Measurements from ENCODE around the gene HNRNPA0.

The HNRNPA0 gene

GRCh38 chr5:137706841-137707240 is 47.3 kb downstream of the HNRNPA0 start:
- no peaks in the 10 kb centered on the region for H3K27me3 ChIP-seq (replicated peaks in 2 of 5; ENCODE audit: control insufficient read depth in 4 of 5, insufficient read depth in 5 of 5, low read length in 4 of 5)
- POLR2A ChIA-PET, result no interaction called here
- H3K4me1 ChIP-seq (ENCODE audit: control extremely low read depth in 1 of 4, control insufficient read depth in 4 of 4, insufficient read depth in 4 of 4, low read length in 3 of 4), result no peaks in the 10 kb centered on the region
- peaks cover 0 to 28% (median 6%) of the 10 kb centered on the region in 4 experiments for H3K36me3 ChIP-seq (ENCODE audit: control insufficient read depth in 4 of 4, insufficient read depth in 4 of 4, low read length in 3 of 4)
- H3K9me3 ChIP-seq (ENCODE audit: control extremely low read depth in 1 of 5, control insufficient read depth in 4 of 5, insufficient read depth in 2 of 5, low read depth in 1 of 5, low read length in 4 of 5), result no peaks in the 10 kb centered on the region
- no peak overlapping the region for H3K27ac ChIP-seq (ENCODE audit: insufficient read depth in 1 of 2, low read depth in 1 of 2, low read length in 2 of 2, poor library complexity in 1 of 2, severe bottlenecking in 2 of 2)
- H3K4me3 ChIP-seq (ENCODE audit: control insufficient read depth in 1 of 7, extremely low read depth in 1 of 7, insufficient read depth in 4 of 7, low read depth in 2 of 7, low read length in 6 of 7), result no peak overlapping the region
- no peak for DNase-seq
- CTCF ChIA-PET, result interaction anchor here (1.4 kb wide), 1 partner anchor 46 kb away, joined by 4 read pairs; no protein-coding TSS in a partner anchor
- WGBS (ENCODE audit: insufficient coverage), result no CpG with 5 or more reads among the region's 2 CpGs

- Histone ChIP-seq H3K27me3 (replicated peaks in 2 of 5; ENCODE audit: control insufficient read depth in 4 of 5, insufficient read depth in 5 of 5, low read length in 4 of 5) (no peaks in the 10 kb centered on the region), H3K4me1 (ENCODE audit: control extremely low read depth in 1 of 4, control insufficient read depth in 4 of 4, insufficient read depth in 4 of 4, low read length in 3 of 4) (peaks cover 0 to 8% (median under 1%) of the 10 kb centered on the region in 4 experiments), H3K36me3 (ENCODE audit: control insufficient read depth in 4 of 4, insufficient read depth in 4 of 4, low read length in 3 of 4) (peaks cover 0 to 28% (median 6%) of the 10 kb centered on the region in 4 experiments), H3K9me3 (ENCODE audit: control extremely low read depth in 1 of 5, control insufficient read depth in 4 of 5, insufficient read depth in 2 of 5, low read depth in 1 of 5, low read length in 4 of 5) (no peaks in the 10 kb centered on the region), H3K27ac (ENCODE audit: insufficient read depth in 1 of 2, low read depth in 1 of 2, low read length in 2 of 2, poor library complexity in 1 of 2, severe bottlenecking in 2 of 2) (no peak overlapping the region), H3K4me3 (ENCODE audit: control insufficient read depth in 1 of 7, extremely low read depth in 1 of 7, insufficient read depth in 4 of 7, low read depth in 2 of 7, low read length in 6 of 7) (no peak overlapping the region)
- ChIA-PET POLR2A (no interaction called here), CTCF (no interaction called here)
- no peak for DNase-seq
Observed at GRCh38 chr5:137705106-137705505, 49.1 kb downstream of the HNRNPA0 start.

GRCh38 chr5:137703565-137703964 is 50.6 kb downstream of the HNRNPA0 start:
- Histone ChIP-seq H3K4me3 (ENCODE audit: control insufficient read depth in 1 of 7, extremely low read depth in 1 of 7, insufficient read depth in 4 of 7, low read depth in 2 of 7, low read length in 6 of 7) (no peak overlapping the region), H3K36me3 (ENCODE audit: control insufficient read depth in 4 of 4, insufficient read depth in 4 of 4, low read length in 3 of 4) (peaks cover 0 to 17% (median 5%) of the 10 kb centered on the region in 4 experiments), H3K27ac (ENCODE audit: insufficient read depth in 1 of 2, low read depth in 1 of 2, low read length in 2 of 2, poor library complexity in 1 of 2, severe bottlenecking in 2 of 2) (no peak overlapping the region), H3K9me3 (ENCODE audit: control extremely low read depth in 1 of 5, control insufficient read depth in 4 of 5, insufficient read depth in 2 of 5, low read depth in 1 of 5, low read length in 4 of 5) (no peaks in the 10 kb centered on the region), H3K4me1 (ENCODE audit: control extremely low read depth in 1 of 4, control insufficient read depth in 4 of 4, insufficient read depth in 4 of 4, low read length in 3 of 4) (peaks cover 0 to 22% (median 7%) of the 10 kb centered on the region in 4 experiments), H3K27me3 (replicated peaks in 2 of 5; ENCODE audit: control insufficient read depth in 4 of 5, insufficient read depth in 5 of 5, low read length in 4 of 5) (no peaks in the 10 kb centered on the region)
- no CpG with 5 or more reads among the region's 5 CpGs for WGBS (ENCODE audit: insufficient coverage)
- ChIA-PET CTCF (no interaction called here), POLR2A (no interaction called here)
- DNase-seq, result no peak

GRCh38 chr5:137700282-137700680 is 53.9 kb downstream of the HNRNPA0 start:
- DNase-seq, result peak in 2 of 3 donors; percentile 31 to 43
- Histone ChIP-seq H3K9me3 (ENCODE audit: control extremely low read depth in 1 of 5, control insufficient read depth in 4 of 5, insufficient read depth in 2 of 5, low read depth in 1 of 5, low read length in 4 of 5) (no peaks in the 10 kb centered on the region), H3K27ac (ENCODE audit: insufficient read depth in 1 of 2, low read depth in 1 of 2, low read length in 2 of 2, poor library complexity in 1 of 2, severe bottlenecking in 2 of 2) (peak overlapping the region in 1 of 2 experiments; percentile 11), H3K4me1 (ENCODE audit: control extremely low read depth in 1 of 4, control insufficient read depth in 4 of 4, insufficient read depth in 4 of 4, low read length in 3 of 4) (peaks cover 9 to 47% (median 28%) of the 10 kb centered on the region in 4 experiments), H3K27me3 (replicated peaks in 2 of 5; ENCODE audit: control insufficient read depth in 4 of 5, insufficient read depth in 5 of 5, low read length in 4 of 5) (no peaks in the 10 kb centered on the region), H3K4me3 (ENCODE audit: control insufficient read depth in 1 of 7, extremely low read depth in 1 of 7, insufficient read depth in 4 of 7, low read depth in 2 of 7, low read length in 6 of 7) (no peak overlapping the region), H3K36me3 (ENCODE audit: control insufficient read depth in 4 of 4, insufficient read depth in 4 of 4, low read length in 3 of 4) (peaks cover 0 to 5% (median 3%) of the 10 kb centered on the region in 4 experiments)
- ChIA-PET CTCF (interaction anchor here (5.7 to 8.5 kb wide), 2 partner anchors 40 to 42 kb away, joined by 36 to 51 read pairs; no protein-coding TSS in a partner anchor), POLR2A (no interaction called here)
- WGBS (ENCODE audit: insufficient coverage), result 67% methylated on average over 1 of the region's 3 CpGs

DNA sequence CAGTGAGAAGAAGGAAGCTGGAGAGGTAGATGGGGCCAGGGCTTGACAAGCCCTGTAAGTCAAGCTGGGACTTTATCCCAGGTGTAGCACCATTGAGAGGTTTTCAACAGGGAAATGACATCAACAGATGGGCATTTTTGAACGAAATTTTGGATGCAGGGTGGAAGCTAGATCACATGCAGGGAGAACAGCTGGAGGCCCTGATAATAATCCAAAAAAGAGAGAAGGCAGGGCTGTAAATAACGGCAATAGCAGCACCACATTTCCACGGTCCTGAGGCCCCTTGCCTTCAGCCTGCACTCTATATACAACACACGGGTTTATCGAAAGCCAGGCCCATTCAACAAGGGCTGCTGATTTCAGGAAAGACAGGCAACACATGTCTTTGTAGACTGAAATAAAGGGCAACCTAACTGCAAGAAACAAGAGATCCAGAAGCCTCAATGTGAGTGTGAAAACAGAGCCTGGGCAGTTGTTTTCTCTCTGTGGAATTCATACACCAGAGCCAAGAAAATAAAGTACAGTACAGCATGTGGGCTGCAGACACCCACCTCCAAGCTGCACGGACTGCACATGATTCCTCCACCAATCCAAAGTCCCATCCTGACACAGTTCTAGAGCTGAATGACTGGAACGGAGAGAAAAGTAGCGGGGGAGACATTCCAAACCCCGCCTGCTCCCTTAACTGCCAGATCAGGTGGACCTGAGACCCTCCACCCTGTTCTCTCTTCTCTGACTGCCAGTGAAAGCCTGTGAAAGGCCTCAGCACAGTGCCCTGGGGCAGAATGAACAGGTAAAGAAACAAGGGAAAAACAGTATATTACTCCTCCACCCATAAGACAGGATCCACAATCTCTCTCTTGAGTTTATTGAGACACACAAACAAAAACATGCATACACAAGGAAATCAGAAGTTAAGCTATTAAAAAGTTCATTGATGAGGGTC is 54.6 kb downstream of the HNRNPA0 start:
- H3K27ac ChIP-seq (ENCODE audit: insufficient read depth in 1 of 2, low read depth in 1 of 2, low read length in 2 of 2, poor library complexity in 1 of 2, severe bottlenecking in 2 of 2), result peak overlapping the region in 1 of 2 experiments; percentile 11
- no peak overlapping the region for H3K4me3 ChIP-seq (ENCODE audit: control insufficient read depth in 1 of 7, extremely low read depth in 1 of 7, insufficient read depth in 4 of 7, low read depth in 2 of 7, low read length in 6 of 7)
- peaks cover 14 to 53% (median 35%) of the 10 kb centered on the region in 4 experiments for H3K4me1 ChIP-seq (ENCODE audit: control extremely low read depth in 1 of 4, control insufficient read depth in 4 of 4, insufficient read depth in 4 of 4, low read length in 3 of 4)
- H3K9me3 ChIP-seq (ENCODE audit: control extremely low read depth in 1 of 5, control insufficient read depth in 4 of 5, insufficient read depth in 2 of 5, low read depth in 1 of 5, low read length in 4 of 5), result no peaks in the 10 kb centered on the region
- peaks cover 0 to 5% (median 3%) of the 10 kb centered on the region in 4 experiments for H3K36me3 ChIP-seq (ENCODE audit: control insufficient read depth in 4 of 4, insufficient read depth in 4 of 4, low read length in 3 of 4)
- no peaks in the 10 kb centered on the region for H3K27me3 ChIP-seq (replicated peaks in 2 of 5; ENCODE audit: control insufficient read depth in 4 of 5, insufficient read depth in 5 of 5, low read length in 4 of 5)
- 21% methylated on average over 4 of the region's 9 CpGs for WGBS (ENCODE audit: insufficient coverage)
- POLR2A ChIA-PET, result no interaction called here
- CTCF ChIA-PET, result interaction anchor here (1.0 to 8.5 kb wide), 10 partner anchors 8 to 52 kb away, joined by 3 to 51 read pairs (median 5); partner anchors contain the start of gene KLHL3
- peak in 2 of 3 donors; percentile 64 to 78 for DNase-seq

- Histone ChIP-seq H3K9me3 (ENCODE audit: control extremely low read depth in 1 of 5, control insufficient read depth in 4 of 5, insufficient read depth in 2 of 5, low read depth in 1 of 5, low read length in 4 of 5) (no peaks in the 10 kb centered on the region), H3K4me1 (ENCODE audit: control extremely low read depth in 1 of 4, control insufficient read depth in 4 of 4, insufficient read depth in 4 of 4, low read length in 3 of 4) (peaks cover 18 to 69% (median 47%) of the 10 kb centered on the region in 4 experiments), H3K27me3 (replicated peaks in 2 of 5; ENCODE audit: control insufficient read depth in 4 of 5, insufficient read depth in 5 of 5, low read length in 4 of 5) (no peaks in the 10 kb centered on the region), H3K27ac (ENCODE audit: insufficient read depth in 1 of 2, low read depth in 1 of 2, low read length in 2 of 2, poor library complexity in 1 of 2, severe bottlenecking in 2 of 2) (peak overlapping the region in 1 of 2 experiments; percentile 65), H3K4me3 (ENCODE audit: control insufficient read depth in 1 of 7, extremely low read depth in 1 of 7, insufficient read depth in 4 of 7, low read depth in 2 of 7, low read length in 6 of 7) (no peak overlapping the region), H3K36me3 (ENCODE audit: control insufficient read depth in 4 of 4, insufficient read depth in 4 of 4, low read length in 3 of 4) (peaks cover 0 to 11% (median 3%) of the 10 kb centered on the region in 4 experiments)
- DNase-seq, result peak in 2 of 3 donors; percentile 60 to 72
- WGBS (ENCODE audit: insufficient coverage), result 0% methylated on average over 1 of the region's 1 CpG
- ChIA-PET CTCF (interaction anchor here (0.9 to 8.5 kb wide), 5 partner anchors 12 to 126 kb away, joined by 3 to 51 read pairs (median 35); partner anchors contain the start of gene KLHL3), POLR2A (no interaction called here)
Observed at GRCh38 chr5:137696481-137696880, 57.7 kb downstream of the HNRNPA0 start.
